Femur (tissue), 1 donor: Measurements from ENCODE around the gene RRAGD.

Experiments
- DNase-seq: peaks from one replicate; pipeline ENCODE4 v3.0.0-alpha.2; 2017

RRAGD gene

GRCh38 chr6:89371849-89372505 lies 40.1 kb downstream of the RRAGD start:
- DNase-seq = peak; percentile 69

- DNase-seq = peak; percentile 52
Observed at GRCh38 chr6:89368999-89369398, 43.1 kb downstream of the RRAGD start.

DNA sequence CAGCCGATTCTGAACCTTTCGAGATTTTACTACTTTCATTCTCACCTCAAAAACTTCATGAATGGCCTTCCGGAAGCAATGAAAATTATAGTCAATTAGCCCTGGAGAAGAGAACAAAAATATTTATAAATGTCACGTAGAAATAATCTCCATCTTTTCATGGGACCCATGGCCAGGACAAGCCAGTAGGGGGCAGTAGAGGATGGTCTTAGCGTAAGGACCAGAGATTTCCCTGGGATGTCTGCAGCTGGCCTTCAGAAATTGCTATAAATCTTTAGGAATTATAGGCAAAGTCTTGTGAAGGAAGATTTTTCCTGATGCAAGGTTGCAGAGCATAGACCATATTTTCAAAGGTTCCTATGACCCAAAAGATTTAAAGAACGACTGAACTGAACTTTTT lies 44.0 kb downstream of the RRAGD start:
- peak; percentile 45 for DNase-seq

DNA sequence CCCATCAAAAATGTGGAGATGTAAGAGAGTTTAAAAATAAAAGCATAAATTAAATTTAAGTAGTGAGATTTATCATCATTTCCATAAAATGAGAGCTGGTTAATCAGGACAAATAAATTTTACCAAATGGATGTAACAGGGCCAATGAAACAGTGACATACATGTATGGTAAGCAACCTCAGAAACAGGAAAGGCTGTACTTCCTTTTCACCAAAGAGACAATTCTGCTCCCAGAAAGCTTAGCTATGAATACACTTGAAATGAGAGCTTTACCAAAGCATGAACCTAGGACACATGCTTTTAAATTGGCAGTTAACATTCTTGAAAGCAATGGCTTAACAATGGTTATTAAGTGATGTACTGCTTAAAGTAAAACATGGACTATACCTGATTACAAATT lies 47.5 kb downstream of the RRAGD start:
- no peak for DNase-seq

DNA sequence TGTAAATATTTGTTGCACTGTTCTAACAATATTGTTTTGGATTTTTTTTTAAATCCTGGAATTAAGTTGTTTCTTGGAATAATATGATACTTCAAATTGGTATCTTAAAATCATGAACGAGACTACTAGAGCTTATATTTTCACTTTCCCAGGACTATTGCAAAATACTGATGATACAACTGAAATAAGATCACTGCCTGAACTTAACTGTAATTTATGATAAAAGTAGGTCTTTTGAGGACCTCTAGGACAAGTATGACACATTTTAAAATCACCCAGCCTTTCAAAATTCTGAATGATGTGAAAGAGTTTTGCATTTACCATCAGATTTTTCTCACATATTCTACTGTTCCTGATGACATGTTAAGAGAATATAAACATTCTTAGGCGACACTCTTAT lies 50.9 kb downstream of the RRAGD start:
- no peak for DNase-seq

GRCh38 chr6:89360415-89360999 lies 51.6 kb downstream of the RRAGD start:
- no peak for DNase-seq

DNA sequence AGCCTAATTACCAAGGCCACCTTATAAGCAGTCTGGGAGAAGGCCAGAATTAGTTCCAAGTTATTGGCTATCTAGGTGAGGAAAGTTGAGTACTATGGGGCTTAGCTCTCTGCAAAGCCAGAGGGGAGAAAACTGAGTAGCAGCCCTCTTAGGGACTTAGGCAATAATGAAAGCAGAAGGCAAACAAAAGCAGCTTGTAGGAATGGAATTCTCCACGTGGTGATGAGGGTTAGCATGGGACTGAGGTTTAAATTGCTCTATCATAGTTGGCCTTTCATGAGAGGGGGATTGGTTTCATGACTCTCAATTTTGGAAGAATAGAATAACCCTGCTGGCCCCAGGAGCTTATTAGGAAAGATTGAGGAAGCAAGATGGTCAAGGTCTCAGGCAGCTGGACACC lies 52.5 kb downstream of the RRAGD start:
- DNase-seq = no peak

- no peak for DNase-seq
Observed at GRCh38 chr6:89357390-89357789, 54.7 kb downstream of the RRAGD start.

GRCh38 chr6:89356642-89357170 lies 55.4 kb downstream of the RRAGD start:
- DNase-seq = no peak

DNA sequence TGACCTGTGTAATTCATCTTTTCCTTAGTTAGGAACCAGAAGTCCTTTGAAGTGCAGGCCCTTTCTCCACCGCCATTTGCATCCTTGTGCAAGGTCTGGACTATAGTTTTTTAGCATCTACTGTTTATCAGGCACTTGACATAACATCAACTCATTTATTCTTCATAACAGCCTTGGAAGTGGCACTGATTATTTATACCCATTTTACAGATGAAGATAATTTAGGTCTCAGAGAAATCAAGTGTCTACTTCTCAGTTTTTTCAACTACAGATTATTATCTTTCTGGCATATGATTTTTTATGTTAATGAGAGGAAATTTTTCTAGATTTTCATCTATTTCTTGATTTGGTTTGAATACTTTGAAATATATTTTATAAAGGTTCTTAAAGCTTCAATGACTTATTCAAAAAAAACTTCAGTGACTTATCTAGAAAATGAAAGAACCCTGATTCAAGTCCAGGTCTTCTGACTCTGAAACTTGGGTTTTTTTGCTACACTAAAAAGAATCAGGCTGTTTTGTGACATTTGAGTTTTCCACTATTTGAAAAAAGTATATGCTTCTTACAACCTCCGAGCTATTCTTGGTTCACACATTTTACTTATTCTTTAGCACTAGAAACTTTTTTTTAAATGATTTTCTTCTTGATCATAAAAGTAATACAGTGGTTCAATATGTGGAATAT lies 56.4 kb downstream of the RRAGD start:
- no peak for DNase-seq

DNA sequence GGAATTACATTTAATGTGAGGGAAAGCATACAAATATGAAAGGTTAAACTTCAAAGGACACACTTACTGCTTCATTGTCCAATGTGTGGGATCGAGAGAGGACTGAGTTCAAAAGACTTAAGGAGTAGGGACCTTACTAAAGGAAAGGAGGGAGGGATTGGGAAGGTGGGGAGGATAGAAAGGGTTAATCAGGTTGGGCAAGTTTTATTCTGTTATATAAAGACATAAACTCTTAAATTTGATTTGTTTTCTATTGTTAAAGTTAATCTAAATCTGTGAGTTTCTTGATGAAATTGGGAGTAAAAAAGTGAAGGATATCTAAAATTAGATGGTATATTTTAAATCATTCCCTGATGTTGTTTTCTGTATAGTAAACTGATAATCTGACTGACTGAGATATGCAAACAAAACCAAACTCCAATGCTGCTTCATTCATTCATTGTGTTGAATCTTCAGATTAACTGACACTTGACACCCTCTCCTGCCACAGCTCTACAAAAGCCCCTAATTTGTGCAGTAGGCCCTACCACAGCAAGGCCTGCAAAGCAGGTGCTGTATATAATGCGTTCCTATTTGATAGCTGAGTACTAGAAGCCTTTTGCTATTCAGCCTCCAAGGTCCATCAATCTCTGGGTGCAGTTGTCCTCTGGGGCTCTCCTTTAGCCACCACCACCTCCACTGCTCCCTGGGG lies 58.2 kb downstream of the RRAGD start:
- DNase-seq = no peak

DNA sequence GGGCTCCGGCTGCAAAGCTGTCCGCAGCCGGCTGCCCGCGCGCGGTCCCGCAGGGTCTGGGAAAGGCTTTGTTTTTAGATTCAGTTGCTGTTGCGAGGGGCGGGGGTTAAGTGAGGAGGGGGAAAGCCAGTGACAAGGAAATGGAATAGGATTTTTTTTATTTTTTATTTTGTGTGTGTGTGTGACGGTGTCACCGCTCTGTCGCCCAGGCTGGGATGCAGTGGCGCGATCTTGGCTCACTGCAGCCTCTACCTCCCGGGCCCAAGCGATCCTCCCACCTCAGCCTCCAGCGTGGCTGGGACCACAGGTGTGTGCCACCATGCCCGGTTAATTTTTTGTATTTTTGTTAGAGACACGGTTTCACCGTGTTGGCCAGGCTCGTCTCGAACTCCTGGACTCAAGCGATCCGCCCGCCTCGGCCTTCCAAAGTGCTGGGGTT lies 58.9 kb downstream of the RRAGD start:
- DNase-seq = peak; percentile 36

- peak; percentile 96 for DNase-seq
Observed at GRCh38 chr6:89352278-89353117, 59.6 kb downstream of the RRAGD start, which contains the start of gene UBE2J1. Gene UBE2J1 (minus strand): TSS chr6:89352722. CDS start chr6:89352569, 153 bp downstream.

- DNase-seq = no peak
Observed at GRCh38 chr6:89351671-89352277, 60.3 kb downstream of the RRAGD start.

DNA sequence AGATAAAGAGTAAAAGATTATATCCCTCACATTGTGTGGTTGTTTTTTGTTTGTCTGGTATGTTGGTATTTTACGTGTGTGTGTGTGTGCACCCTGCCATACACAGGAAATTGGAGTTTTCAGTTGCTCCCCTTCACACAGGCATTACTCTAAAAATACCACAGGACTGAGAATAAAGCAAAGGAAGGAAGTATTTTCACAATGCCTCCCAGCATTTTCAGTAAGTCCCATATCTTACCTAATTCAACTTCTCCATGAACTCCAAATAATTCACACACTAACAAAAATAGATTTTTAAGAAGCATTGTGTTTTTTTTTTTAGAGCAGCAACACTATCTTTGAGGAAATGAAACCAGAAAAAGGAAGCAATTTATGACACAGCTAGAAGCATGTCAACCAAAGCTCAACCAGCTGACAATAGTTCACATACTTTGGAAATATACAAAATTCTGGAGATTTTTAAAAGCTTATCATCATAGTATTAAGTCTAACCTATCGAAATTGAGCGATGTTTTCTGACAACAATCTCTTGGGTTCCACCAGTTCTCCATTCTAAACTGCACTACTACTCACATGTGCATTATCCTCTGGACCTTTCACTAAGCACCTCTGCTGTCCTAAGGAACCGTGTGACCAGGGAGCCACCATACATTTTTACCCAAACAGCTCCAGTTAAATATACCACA lies 61.6 kb downstream of the RRAGD start:
- no peak for DNase-seq

- DNase-seq = no peak
Observed at GRCh38 chr6:89348372-89348771, 63.7 kb downstream of the RRAGD start.

- DNase-seq = no peak
Observed at GRCh38 chr6:89347825-89348224, 64.2 kb downstream of the RRAGD start.

GRCh38 chr6:89346433-89346832 lies 65.6 kb downstream of the RRAGD start:
- no peak for DNase-seq

DNA sequence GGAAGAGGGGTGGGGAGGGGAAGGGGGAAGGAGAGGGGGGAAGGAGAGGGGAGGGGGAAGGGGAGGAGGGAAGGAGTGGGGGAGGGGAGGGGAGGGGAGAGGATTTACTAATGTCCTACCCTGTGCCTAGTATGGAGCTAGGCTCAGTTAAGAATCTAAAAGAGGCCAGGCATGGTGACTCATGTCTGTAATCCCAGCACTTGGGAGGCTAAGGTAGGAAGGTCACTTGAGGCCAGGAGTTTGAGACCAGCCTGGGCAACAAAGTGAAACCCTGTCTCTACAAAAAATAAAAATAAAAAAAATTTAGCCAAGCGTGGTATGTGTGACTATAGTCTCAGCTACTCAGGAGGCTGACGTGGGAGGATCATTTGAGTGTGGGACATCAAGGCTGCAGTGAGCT lies 72.5 kb downstream of the RRAGD start:
- DNase-seq = no peak

GRCh38 chr6:89335164-89335563 lies 76.9 kb downstream of the RRAGD start:
- DNase-seq = no peak

DNA sequence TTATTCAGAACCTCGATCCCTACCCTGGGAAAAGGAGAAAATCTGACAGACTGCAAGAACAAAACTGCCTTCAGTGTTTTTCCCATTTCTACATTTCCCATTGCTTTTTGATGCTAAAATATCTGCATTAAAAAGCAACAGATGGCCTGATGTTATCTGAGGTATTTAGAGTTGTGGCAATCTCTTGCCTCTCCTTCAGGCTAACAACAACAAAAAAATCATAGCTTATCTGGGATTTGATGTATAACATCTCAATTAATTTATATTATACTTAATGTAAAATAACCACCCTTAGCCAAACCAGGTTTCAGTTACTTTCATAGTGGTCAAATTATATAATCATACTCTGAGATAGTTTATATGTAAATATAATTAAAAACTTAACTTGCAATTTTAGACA lies 81.2 kb downstream of the RRAGD start:
- no peak for DNase-seq
